GM03348 (cell line): ENCODE data around the gene DNAAF1.
A peak's percentile ranks its signal among the peaks of the same experiment; 100 is the strongest.

Experiments
- DNase-seq: peaks from one replicate; pipeline ENCODE4 v3.0.0; 2012; ENCODE audit warnings: low spot score

DNAAF1 gene

DNA sequence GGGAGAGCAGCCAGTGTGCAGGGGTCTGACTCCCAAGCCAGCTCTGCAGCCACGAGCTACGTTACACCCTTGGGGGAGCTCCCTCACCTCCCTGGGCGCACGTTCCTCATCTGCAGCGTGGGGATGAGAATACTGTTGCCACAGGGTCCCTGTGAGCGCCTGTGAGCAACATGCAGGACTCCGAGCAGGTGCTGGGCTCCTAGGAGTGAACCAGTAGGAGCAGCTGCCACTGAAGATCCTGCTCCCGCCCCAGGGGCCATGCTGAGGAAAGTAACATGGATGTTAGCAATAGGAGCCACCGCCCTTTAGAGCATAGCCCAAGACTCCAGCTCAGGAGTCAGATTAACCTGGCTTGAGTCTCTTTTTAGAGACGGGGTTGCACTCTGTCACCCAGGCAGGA, 15.9 kb downstream of the DNAAF1 start:
- DNase-seq, result no peak

DNA sequence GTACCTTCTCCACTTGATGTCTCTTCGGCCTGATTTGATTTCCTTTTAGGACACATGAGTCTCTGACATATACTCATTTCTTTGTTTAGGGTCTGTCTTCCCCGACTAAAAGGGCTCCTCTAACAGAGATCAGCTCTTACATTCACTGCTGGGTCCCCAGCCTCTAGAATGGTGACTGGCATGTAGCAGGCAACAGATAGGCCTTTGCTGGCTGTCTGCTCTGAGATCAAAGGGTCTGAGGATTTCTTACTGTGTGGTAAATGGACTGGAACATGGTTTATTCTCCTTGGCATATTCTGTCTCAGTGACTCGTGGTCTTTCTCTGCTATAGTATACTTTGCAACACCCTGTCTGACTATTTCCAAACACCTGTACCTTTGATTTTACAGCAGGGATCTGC, 16.7 kb downstream of the DNAAF1 start:
- DNase-seq, result no peak

DNA sequence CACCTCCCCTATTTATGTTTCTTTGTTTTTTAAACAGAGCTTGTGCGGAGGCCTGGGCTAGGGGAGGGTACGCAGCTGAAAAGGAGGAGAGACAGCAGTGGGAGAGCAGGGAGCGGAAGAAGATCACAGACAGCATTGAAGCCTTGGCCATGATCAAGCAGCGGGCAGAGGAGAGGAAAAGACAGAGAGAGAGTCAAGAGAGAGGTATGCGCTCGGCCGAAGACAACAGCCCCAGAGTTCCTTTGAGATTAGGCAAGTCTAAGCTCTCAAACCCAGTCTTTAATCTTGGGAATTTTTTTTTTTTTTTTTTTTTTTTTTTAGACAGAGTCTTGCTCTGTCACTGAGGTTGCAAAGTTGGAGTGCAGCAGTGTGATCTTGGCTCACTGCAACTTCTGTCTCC, 20.6 kb downstream of the DNAAF1 start:
- DNase-seq, result no peak

DNA sequence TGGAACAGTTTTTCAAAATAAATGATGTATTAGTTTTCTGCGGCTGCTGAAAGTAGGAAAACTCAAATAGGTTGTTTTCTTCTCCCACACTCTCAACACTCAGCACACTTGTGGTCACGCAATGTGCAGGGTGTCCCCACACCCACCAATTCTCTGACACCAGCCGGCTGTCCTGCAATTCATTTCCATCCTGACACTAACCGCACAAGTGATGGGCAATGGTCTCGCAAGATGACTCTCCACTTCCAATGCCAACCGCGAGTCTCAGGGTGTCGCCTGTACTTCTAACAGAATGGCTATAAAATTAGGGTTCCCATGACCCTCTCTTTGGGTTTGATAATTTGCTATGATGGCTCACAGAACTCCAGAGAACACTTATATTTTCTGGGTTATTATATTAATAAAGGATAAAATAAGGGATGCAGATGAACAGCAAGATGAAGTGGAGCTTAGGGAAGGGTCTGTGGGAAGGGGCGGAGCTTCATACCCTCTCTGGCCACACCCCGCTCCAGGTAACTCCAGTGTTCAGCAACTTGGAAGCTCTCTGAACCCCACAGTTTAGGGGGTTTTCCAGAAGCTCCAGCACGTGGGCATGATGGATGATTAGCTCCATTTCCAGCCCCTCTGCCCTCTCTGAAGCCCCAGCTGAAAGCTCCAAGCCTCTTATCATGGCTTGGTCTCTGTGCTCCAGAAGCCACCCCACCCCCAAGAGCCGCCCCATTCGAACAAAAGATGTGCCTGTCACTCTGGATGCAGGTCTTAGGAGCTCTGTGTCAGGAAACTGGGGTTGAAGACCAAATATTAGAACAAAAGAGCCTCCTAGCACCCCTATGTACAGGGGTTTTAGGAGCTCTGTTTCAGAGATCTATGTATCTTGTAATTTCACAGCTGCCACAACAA, 21.9 kb downstream of the DNAAF1 start:
- DNase-seq, result no peak

DNA sequence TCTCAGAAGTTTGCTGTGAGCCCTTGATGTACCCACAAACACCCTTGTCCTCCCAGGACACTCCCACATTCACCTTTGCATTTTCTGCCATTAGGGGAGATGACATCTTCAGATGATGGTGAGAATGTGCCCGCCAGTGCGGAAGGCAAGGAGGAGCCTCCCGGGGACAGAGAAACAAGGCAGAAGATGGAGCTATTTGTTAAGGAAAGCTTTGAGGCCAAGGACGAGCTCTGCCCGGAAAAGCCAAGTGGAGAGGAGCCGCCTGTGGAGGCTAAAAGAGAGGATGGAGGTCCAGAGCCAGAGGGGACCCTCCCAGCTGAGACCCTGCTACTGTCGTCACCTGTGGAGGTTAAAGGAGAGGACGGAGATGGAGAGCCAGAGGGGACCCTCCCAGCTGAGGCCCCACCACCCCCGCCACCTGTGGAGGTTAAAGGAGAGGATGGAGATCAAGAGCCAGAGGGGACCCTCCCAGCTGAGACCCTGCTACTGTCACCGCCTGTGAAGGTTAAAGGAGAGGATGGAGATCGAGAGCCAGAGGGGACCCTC, 24.7 kb downstream of the DNAAF1 start:
- no peak for DNase-seq

DNA sequence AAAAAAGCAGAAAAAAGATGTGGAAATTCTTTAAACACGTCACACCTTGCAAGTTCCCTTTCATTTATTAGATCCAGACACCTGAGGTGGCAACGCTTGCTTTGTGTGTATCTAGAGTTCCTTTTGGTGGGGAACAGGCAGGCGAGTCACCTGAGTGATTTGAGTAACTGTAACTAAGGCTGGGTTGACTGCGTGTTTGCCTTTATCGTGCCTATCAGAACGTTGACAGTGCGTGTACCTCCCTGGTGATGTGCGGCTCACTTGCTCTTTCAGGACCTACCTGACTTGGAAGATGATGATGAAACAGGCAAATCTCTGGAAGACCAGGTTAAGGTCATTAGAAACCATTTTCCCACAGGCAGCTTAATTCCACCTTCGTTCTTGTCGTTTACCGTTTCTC, 29.3 kb downstream of the DNAAF1 start:
- no peak for DNase-seq

DNA sequence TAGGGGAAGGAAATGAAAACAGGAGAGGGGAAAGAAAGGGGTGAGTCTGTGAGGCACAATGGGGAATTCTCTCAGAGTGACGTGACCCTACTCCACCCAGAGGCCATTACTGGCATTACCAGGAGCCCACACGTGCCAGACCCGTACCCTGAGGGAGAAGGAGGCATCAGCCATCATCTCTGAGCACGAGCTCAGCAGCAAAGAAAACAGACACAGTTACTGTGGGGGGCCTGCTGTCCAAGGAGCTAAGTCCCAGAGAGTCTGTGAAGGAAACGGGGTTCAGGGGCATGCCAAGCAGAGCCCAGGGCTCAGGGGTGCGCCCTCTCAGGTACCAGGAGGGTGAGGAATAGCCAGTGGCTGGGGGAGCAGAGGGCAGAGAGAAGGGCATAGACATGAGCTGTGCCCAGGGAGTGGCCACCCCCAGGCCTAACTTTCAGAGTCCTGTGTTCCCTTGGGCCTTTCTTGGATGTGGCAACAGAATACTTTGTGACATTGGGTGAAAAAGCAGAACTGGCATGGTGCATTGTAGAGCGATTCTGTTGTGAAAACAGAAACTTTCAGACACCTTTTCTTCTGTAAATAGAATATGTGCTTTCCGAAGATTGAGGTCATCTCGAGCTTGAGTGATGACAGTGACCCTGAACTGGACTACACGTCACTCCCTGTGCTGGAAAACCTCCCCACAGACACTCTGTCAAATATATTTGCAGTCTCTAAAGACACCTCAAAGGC, 30.4 kb downstream of the DNAAF1 start:
- DNase-seq, result peak; percentile 86

DNA sequence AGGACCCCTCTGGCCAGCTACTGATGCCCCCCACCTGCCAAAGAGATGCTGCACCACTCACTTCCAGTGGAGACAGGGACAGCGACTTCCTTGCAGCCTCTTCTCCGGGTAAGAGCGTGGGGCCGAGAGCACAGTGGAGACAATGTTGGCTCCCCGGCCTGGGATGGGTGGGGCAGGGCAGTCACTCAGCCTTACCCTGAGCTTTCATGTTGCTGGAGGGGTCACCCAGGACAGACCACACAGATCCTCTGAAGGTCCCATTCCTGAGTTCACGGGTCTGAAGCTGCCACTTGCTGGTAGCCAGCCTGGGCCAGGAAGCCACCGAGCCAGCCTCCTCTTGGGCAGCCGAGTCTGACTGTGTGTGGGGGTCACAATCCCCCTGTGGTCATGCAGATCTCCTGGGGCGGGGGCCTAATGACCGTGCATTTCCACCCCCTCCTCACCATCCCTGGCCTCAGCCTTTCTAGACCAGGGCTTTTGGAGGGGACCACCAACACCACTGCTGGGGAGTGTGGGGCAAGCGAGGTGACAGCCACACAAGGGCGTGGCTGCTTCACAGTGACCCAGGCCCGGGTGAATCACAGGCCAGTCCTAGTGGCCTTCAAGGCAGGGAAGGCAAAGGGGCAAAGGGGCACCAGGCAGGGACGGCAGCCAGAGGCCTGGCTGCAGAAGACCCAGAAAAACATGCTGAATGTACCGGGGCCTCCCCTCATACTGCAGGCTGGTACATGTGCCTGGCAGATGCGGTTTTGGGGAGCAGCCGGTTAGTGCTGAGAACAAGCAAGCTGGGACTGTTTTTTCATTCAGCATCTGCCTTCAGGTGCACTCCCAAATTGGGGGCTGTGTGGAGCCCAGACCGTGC, 31.3 kb downstream of the DNAAF1 start:
- DNase-seq, result no peak

DNA sequence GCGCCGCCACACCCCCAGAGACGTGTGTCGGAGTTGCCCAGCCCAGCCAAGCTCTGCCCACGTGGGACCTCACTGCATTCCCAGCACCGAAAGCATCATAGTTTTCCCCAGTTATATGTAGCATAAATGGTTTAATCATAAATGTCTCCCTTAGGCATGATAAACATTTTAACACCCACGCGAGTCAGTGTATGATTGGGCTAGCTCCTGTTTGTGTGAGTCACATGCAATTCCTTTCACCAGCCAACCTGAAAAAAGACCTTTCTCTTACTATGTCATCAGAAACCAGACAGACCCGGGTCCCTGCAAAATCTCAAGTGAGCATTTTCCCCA, 32.6 kb downstream of the DNAAF1 start:
- DNase-seq, result peak; percentile 64

DNA sequence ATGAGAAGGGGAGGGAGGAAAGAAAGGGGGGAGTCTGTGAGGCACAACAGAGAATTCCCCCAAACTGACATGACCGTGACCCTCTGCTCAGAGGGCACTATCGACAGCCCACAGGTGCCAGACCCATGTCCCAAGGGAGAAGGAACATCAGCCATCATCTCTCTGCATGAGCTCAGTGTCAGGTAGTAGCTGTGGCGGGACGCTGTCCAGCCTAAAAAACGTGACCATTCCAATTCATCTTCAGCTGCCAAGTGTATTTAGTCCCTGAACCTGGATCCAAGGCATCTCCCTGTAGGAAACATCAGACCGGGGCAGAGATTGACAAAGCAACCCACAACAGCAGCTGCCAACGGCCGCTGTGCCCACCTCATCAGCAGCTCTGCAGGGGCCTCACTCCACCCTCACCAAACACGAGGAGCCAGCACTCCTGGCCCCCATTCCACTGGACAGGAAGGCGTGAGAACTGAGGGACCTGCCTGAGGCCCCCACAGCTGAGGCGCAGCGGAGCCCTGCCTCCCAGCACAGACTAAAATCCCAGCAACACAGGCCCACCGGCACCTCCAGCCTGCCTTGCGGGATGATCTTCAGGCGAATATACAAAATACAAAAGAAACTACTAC, 33.1 kb downstream of the DNAAF1 start:
- no peak for DNase-seq

DNA sequence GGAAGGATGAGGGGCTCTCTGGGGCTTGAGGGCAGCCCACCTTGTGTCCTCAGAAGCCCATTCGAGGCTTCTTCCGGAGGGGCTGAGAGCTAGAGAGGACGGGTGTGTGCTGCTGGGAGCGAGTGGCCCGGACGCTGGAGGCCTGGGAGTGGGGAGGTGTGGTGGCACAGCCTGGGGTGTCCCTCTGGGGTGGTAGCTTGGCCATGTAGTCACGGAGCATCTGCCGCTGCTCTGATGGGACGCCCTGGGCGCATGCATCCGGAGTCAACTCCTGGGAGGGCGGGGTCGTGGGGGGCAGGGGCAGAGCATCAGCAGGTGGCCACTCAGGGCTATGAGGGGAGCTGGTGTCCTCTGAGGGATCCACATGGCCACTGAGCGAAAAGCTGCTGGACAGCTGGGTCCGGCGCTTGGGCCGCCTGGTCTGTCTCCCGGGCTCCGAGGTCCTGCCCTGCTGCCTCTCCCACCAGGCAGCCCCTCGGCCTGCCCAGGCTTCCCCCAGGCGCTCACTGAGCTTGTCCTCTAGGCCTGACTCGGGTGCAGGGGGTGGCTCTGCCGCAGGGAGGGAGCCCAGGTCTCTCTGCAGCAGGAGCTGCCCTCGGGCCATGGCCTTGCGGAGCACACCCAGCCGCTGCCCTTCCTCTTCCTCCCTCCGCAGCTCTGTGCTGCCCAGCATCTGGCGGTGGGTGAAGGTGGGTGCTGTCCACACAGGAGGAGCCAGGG, 33.9 kb downstream of the DNAAF1 start:
- no peak for DNase-seq

DNA sequence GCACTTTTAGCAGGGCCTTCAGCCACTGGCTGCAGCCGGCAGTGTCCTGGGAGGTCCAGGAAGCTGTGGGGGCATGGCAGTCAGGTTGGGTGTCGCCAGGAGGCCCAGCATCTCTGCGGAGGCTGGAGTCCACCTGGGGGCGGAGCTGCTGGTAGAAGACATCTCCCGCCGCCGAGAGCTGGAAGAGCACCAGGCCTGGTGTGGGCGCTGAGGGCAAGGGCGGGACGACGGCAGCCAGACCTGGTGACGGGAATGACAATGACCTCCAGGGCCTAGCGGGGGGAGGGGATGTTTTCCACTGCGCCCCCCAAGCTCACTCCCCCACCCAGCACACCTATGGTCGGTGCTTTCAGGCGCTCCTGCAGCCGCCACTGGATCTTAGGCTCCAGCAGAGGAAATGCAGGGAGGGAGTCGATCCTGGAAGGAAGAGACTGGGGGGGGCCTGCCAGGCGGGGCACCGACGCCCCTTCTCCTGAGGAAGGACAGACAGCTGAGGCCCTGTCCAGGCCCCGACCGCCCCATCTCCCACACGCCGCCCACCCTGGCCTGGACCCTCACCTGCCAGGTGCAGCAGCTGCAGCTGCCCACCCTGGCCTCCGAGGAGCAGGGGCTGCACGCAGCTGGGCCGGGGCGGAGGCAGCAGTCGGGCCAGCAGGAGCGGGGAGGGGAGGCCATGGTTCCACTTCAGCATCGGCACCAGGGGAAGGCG, 34.7 kb downstream of the DNAAF1 start:
- DNase-seq, result no peak

DNA sequence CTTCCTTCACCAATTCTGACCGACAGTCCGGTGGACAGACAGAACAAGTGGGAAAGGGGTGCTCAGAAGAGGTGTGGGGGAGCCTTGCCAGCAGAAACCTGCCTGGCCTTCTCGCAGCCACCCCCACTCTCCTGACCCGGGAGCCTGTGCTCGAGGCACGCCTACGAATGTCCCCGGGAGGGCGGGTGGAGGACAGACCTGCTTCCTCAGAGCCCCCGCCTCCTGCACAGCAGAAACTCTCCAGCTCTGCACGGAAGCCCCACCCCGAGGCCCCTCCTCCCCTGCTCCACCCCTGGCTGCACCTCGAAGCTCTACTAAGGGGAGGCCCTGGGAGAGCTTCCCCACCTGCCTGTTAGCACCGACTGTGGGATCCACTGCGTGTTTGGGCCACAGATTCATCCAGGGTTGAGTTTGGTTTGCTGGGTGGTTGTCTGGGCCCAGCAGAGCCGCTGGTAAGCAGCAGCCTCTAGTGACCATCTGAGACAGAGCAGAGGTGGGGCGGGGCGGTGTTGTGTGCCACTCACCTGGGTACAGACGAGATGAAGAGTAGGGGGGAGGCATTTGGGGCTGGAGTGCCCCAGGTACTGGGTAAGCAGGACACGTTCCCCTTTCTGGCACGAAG, 35.5 kb downstream of the DNAAF1 start:
- DNase-seq, result no peak

DNA sequence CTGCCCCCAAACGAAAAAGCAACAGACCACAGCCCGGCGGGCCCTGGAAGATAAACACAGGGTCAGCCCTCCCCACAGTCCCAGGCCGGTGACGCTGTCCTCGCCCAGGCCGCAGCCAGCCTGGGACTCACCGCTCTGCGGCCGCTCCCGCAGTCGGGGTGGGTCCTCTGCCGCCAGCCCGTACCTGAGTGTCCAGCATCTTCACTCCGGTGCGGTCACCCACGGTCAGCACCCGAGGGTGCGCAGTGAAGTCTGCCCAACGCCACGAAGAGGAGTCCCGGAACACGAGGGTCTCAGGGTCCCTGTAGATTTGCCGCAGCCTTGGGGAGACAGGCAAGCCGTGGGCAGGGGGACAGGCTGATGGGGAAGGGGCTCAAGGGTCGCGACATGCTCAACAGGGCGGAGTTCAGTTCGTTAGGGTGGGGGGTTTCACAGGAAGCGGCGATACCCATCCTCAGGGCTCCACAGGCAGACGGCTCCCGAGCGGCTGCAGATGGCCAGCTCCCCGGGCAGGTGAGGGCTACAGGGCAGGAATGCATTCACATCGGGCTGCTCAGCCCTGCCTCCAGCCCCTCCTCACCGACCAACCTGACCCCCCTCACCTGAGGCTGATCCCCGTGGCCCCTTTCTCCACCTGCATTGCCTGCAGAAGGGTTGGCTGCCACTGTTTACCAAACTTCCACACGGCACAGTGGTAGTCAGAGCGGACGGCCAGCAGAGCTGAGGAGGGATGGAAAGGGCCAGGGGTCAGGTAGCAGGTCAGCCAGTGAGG, 36.2 kb downstream of the DNAAF1 start:
- no peak for DNase-seq

DNA sequence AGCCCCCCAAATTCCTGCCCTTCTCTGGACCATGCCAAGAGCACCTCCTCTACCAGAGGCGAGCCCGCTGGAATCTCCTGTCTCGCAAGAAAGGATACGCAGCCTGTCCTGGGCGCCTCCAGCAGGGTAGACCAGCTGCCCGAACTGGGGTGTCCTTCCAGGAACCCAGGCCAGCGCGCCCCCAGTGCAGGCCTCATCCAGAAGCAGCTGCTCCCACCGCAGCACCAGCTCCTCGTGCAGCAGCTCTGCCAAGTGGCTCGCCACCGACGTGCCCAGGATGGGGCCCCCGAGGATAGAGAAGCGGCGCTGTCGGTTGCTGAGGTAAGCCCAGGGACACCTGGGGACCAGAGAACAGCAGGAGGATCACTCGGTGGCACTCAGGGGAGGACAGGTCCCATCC, 37.0 kb downstream of the DNAAF1 start:
- DNase-seq, result no peak

DNA sequence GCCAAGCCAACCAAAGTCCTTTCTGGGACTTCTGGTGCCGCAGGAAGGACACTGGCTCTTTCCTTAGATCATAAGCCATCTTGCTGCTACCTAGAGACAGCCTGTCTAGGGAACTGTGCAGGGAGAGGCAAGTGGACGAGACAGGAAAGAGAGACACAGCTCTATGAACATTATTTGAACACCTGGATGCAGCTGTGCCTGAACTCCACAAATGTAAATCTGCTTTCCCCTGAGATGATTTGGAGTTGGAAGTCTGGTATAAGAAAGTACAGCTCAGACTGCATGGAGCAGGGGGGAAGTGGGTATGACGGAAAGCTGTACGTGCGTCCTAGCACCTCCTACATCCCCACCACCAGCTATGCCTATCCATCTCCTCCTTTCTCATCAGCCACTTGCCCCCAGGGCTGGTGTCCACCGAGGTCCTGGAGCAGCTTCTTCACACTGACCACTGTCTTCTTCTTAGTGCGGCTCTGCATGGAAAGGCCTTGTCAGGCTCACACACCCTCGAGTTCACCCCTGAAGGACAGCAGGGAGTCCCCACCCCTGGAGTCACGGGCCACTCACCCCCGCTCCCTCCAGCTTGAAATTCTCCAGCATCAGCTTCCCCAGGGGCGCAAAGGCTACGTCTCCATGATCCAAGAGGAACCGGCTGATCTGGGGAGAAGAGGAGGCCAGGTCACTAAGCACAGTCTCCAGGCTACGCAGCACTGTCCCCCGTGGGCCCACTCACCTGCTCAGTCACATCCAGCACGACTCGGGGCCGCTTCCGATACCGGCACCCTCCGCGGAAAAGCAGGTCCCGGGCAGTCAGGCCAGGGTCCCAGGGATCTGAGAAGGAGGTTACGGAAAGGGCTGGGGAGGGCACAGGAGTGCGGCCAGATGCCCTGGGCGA, 37.8 kb downstream of the DNAAF1 start:
- DNase-seq, result no peak

DNA sequence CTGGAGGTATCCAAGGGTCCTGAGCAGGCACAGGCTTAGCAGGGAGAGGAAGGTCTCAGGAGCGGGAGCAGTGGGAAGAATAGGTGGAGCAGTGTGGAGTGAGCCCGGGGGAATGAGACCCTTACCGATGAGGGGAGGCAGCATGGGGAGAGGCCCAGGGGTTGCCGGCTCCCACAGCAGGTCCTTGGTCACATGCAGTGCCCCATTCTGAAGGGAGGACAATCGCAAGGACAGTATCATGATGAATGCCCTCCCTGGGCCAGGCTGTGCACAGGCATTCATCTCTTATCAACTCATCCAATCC, 38.4 kb downstream of the DNAAF1 start:
- no peak for DNase-seq

DNA sequence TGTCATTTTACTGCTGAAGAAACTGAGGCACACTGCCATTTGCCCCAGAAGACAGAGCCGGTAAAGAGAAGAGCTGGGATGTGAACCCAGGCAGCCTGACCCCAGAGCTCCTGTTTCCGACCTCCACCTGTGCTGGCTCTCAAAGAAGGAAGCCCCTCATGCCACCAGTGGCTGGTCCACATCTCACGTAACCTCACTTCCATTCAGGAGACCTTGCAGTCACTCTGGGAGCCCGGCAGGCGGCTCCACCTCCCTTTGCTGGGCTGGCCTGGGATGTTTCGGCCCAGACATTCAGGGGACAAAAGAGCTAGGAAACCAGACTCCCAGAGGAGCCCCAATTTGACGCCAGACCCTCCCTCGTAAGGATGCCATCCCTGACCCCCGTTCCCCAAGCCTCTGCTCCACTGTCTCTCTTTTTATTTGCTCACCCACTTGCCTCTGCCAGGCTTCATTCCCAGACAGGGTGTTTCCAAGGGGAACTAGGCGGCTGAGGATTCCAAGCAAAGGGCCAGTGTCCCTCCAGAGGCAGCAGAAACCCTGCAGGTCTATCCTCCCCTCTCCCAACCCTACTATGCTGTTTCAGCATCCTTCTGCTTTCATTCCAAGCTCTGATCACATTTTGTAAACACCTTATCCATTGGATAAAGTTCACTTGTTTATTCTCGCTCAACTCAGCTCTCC, 38.9 kb downstream of the DNAAF1 start:
- no peak for DNase-seq
